IMR-90 (cell line): Measurements from ENCODE around the gene DCAF17. TPM values are rescaled to one million over a fixed set of nuclear protein-coding genes. Genes with fewer than 3 reads are reported as not detected.

ENCODE experiments used
- ATAC-seq: fragments of 200-7000 bp; cut with Tn5 transposase; 2 replicates; pipeline ENCODE4 v1.9.1; 2020; ENCODE audit warnings: low read depth, mild to moderate bottlenecking, moderate library complexity
- BruUV-seq: library from RNA; stranded (reverse); fragments of 400-500 nt; replicated peaks from 2 replicates; lab custom pipeline; 2021; lab: Mats Ljungman, UMichigan
- CTCF ChIA-PET: fragments of 300-600 bp; formaldehyde crosslinking; extraction: SDS; loops from one replicate; lab custom pipeline; 2021; ENCODE audit warnings: antibody characterized with exemption; lab: Yijun Ruan, JAX
- POLR2A ChIA-PET: fragments of 300-600 bp; sonication (Branson Sonifier 250); formaldehyde crosslinking; loops from one replicate; lab custom pipeline; 2022; ENCODE audit warnings: antibody characterized with exemption; ENCODE audit not compliant: unreplicated experiment; lab: Charles Lee
- DNase-seq: peaks from one replicate; pipeline ENCODE4 v3.0.0; 2013
- H2AFZ ChIP-seq: replicated peaks from 2 replicates; pipeline ENCODE3; 2013; ENCODE audit warnings: low read length, mild to moderate bottlenecking; ENCODE audit not compliant: poor library complexity
- H2AK5ac ChIP-seq: 2 replicates; pipeline ENCODE4 v1.6.1; 2013; ENCODE audit warnings: low read depth, low read length, inconsistent platforms
- H2AK9ac ChIP-seq: replicated peaks from 2 replicates; pipeline ENCODE3; 2013; ENCODE audit warnings: mild to moderate bottlenecking, low read depth, low read length, moderate library complexity; ENCODE audit not compliant: poor library complexity
- H2BK120ac ChIP-seq: 2 replicates; pipeline ENCODE4 v1.6.1; 2013; ENCODE audit warnings: low read depth, low read length, inconsistent platforms
- H2BK15ac ChIP-seq: 3 replicates; pipeline ENCODE4 v1.6.1; 2013; ENCODE audit warnings: low read depth, low read length, inconsistent platforms
- H2BK20ac ChIP-seq: 2 replicates; pipeline ENCODE4 v1.6.1; 2013; ENCODE audit warnings: low read depth, mild to moderate bottlenecking, inconsistent platforms, low read length, moderate library complexity
- H2BK5ac ChIP-seq: 2 replicates; pipeline ENCODE4 v1.6.1; 2013; ENCODE audit warnings: mild to moderate bottlenecking, low read depth, low read length, inconsistent platforms; ENCODE audit not compliant: poor library complexity, severe bottlenecking
- H3K14ac ChIP-seq: replicated peaks from 2 replicates; pipeline ENCODE4 v1.6.1; 2013; ENCODE audit warnings: low read depth, low read length, inconsistent platforms
- H3K18ac ChIP-seq: 2 replicates; pipeline ENCODE4 v1.6.1; 2013; ENCODE audit warnings: low read depth, low read length, control low read depth
- H3K23ac ChIP-seq: 2 replicates; pipeline ENCODE4 v1.6.1; 2013; ENCODE audit warnings: low read depth, low read length, inconsistent platforms
- H3K27ac ChIP-seq: 2 replicates; pipeline ENCODE4 v1.5.1; 2013; ENCODE audit warnings: mild to moderate bottlenecking, control low read depth, low read length; ENCODE audit not compliant: insufficient read depth
- H3K27me3 ChIP-seq: 2 replicates; pipeline ENCODE4 v1.6.1; 2013; ENCODE audit warnings: low read length; ENCODE audit not compliant: control insufficient read depth, insufficient read depth
- H3K36me3 ChIP-seq: 2 replicates; pipeline ENCODE4 v1.6.1; 2013; ENCODE audit warnings: low read length, mixed read lengths; ENCODE audit not compliant: control insufficient read depth, insufficient read depth
- H3K4ac ChIP-seq: 2 replicates; pipeline ENCODE4 v1.6.1; 2013; ENCODE audit warnings: low read depth, low read length, inconsistent platforms
- H3K4me1 ChIP-seq: 2 replicates; pipeline ENCODE4 v1.6.1; 2013; ENCODE audit warnings: low read length, mixed read lengths; ENCODE audit not compliant: control insufficient read depth, insufficient read depth
- H3K4me2 ChIP-seq: 2 replicates; pipeline ENCODE4 v1.6.1; 2013; ENCODE audit warnings: low read depth, mild to moderate bottlenecking, control low read depth, low read length, moderate library complexity
- H3K4me3 ChIP-seq: 2 replicates; pipeline ENCODE4 v1.5.1; 2013; ENCODE audit warnings: low read depth, mild to moderate bottlenecking, control low read depth, low read length, moderate library complexity; ENCODE audit not compliant: insufficient read depth
- H3K56ac ChIP-seq: 2 replicates; pipeline ENCODE4 v1.6.1; 2013; ENCODE audit warnings: low read length, inconsistent platforms; ENCODE audit not compliant: insufficient read depth; ENCODE audit errors: extremely low read depth
- H3K79me1 ChIP-seq, 2 experiments: 2 replicates each; pipeline ENCODE4 v1.6.1; 2013; ENCODE audit warnings: low read length in 2 of 2, inconsistent platforms in 1 of 2, low read depth in 1 of 2
- H3K9ac ChIP-seq: 2 replicates; pipeline ENCODE4 v1.6.1; 2013; ENCODE audit warnings: low read depth, low read length, control low read depth
- H3K9me1 ChIP-seq: 2 replicates; pipeline ENCODE4 v1.6.1; 2013; ENCODE audit warnings: low read length, inconsistent platforms; ENCODE audit not compliant: insufficient read depth
- H3K9me3 ChIP-seq: 2 replicates; pipeline ENCODE4 v1.6.1; 2013; ENCODE audit warnings: low read length; ENCODE audit not compliant: control insufficient read depth, insufficient read depth
- H4K20me1 ChIP-seq: 2 replicates; pipeline ENCODE4 v1.6.1; 2013; ENCODE audit warnings: low read length, inconsistent platforms; ENCODE audit not compliant: insufficient read depth
- H4K5ac ChIP-seq: 2 replicates; pipeline ENCODE4 v1.6.1; 2013; ENCODE audit warnings: mild to moderate bottlenecking, low read depth, low read length, control low read depth
- H4K8ac ChIP-seq, 2 experiments: 2 replicates each; pipeline ENCODE4 v1.6.1; 2013; ENCODE audit warnings: low read depth in 2 of 2, low read length in 2 of 2, control low read depth in 1 of 2, inconsistent platforms in 1 of 2
- H4K91ac ChIP-seq: 2 replicates; pipeline ENCODE4 v1.6.1; 2013; ENCODE audit warnings: low read depth, low read length, inconsistent platforms; ENCODE audit not compliant: insufficient read depth
- CEBPB ChIP-seq: IDR thresholded peaks from 2 replicates; pipeline ENCODE4 v1.6.1; 2012; ENCODE audit warnings: low read depth, low read length, improper control_type of control experiment
- CHD1 ChIP-seq: IDR thresholded peaks from 2 replicates; pipeline ENCODE4 v1.6.1; 2012; ENCODE audit warnings: low read depth, low read length, improper control_type of control experiment
- ELK1 ChIP-seq: fragments of 150-350 bp; IDR thresholded peaks from 2 replicates; pipeline ENCODE4 v1.6.1; 2016; ENCODE audit warnings: low read depth, mild to moderate bottlenecking, low read length, moderate library complexity, borderline replicate concordance
- FOS ChIP-seq: fragments of 150-350 bp; IDR thresholded peaks from 2 replicates; pipeline ENCODE4 v1.6.1; 2016; ENCODE audit warnings: low read depth, low read length
- MAFK ChIP-seq: IDR thresholded peaks from 2 replicates; pipeline ENCODE4 v1.6.1; 2012; ENCODE audit warnings: low read depth, low read length, improper control_type of control experiment
- MAZ ChIP-seq: IDR thresholded peaks from 2 replicates; pipeline ENCODE4 v1.6.1; 2012; ENCODE audit warnings: low read depth, mild to moderate bottlenecking, low read length, improper control_type of control experiment, moderate library complexity, borderline replicate concordance
- MXI1 ChIP-seq: IDR thresholded peaks from 2 replicates; pipeline ENCODE4 v1.6.1; 2012; ENCODE audit warnings: low read depth, mild to moderate bottlenecking, low read length, moderate library complexity, borderline replicate concordance
- RAD21 ChIP-seq: IDR thresholded peaks from 2 replicates; pipeline ENCODE4 v1.6.1; 2012; ENCODE audit warnings: low read length, improper control_type of control experiment
- RFX5 ChIP-seq: IDR thresholded peaks from 2 replicates; pipeline ENCODE4 v1.8.0; 2012; ENCODE audit warnings: low read depth, mild to moderate bottlenecking, low read length, moderate library complexity
- WGBS, 2 experiments: methylation state at CpG; one replicate each; pipeline versions ENCODE4 v1.1.5 to v1.1.7; 2013; ENCODE audit warnings: missing lambda C conversion rate in 2 of 2; ENCODE audit not compliant: insufficient read length in 1 of 2; ENCODE audit errors: extremely low coverage in 2 of 2; 5-methylcytosine and 5-hydroxymethylcytosine counted together
- dilution Hi-C: fragments of 300-500 bp; cut with HindIII; formaldehyde crosslinking; loops from one replicate; pipeline ENCODE4 v1.14.3; 2018; ENCODE audit warnings: low sequenced_read_pairs; ENCODE audit not compliant: unreplicated experiment
- in situ Hi-C: fragments of 300-500 bp; cut with MboI; formaldehyde crosslinking; loops from 3 replicates; pipeline ENCODE4 v1.14.3; 2019; ENCODE audit warnings: low sequenced_read_pairs, inconsistent platforms, mixed read lengths
- intact Hi-C: fragments of 100-400 bp; cut with micrococcal nuclease; formaldehyde crosslinking; loops from 2 replicates; pipeline ENCODE4 v1.10.0; 2022
- polyA plus RNA-seq, 3 experiments: library from polyadenylated mRNA; depleted of rRNA; stranded (reverse); fragments of >200 nt; gene quantifications; 2 replicates each; pipeline ENCODE4 v1.2.3, GENCODE V29; 2012; ENCODE audit warnings: low replicate concordance in 1 of 3
- total RNA-seq: library from RNA; depleted of rRNA; stranded (reverse); fragments of >200 nt; gene quantifications from 2 replicates; pipeline ENCODE4 v1.2.3, GENCODE V29; 2012

The DCAF17 gene
- total and polyA plus RNA-seq, 2 of the 4 experiments (the other 2 are of a cell fraction), result 6.7 to 13.1 TPM

GRCh38 chr2:171432206-171432968 is 1.6 kb upstream of the DCAF17 start:
- Histone ChIP-seq H4K20me1 (no peaks in the 10 kb centered on the region; the same call in 1 of the 2 replicates), H3K27ac (peak overlapping the region; percentile 53; the same call in 1 of the 2 replicates), H2AK5ac (no peak overlapping the region), H2BK5ac (peak overlapping the region; percentile 5), H4K8ac (no peak overlapping the region; a peak in 1 of 4 replicates), H3K27me3 (no peaks in the 10 kb centered on the region), H3K9me3 (no peaks in the 10 kb centered on the region), H3K56ac (no peak overlapping the region), H3K4ac (0 out of 2 replicates have a peak overlapping the region, but pooled peaks have one; percentile 2), H3K23ac (0 out of 2 replicates have a peak overlapping the region, but pooled peaks have one; percentile 3), H3K9ac (no peak overlapping the region), H3K36me3 (no peaks in the 10 kb centered on the region), H2BK15ac (no peak overlapping the region; the same call in 2 of the 3 replicates), H4K91ac (no peak overlapping the region), H3K4me2 (peak overlapping the region; percentile 55), H3K14ac (0 out of 2 replicates have a peak overlapping the region, but pooled peaks have one; percentile 1), H4K5ac (0 out of 2 replicates have a peak overlapping the region, but pooled peaks have one; percentile 32), H3K4me3 (no peak overlapping the region), H3K9me1 (peaks cover 7% of the 10 kb centered on the region), H3K79me1 (peaks cover 26 to 41% of the 10 kb centered on the region in 2 experiments), H3K4me1 (peaks cover 9% of the 10 kb centered on the region), H3K18ac (0 out of 2 replicates have a peak overlapping the region, but pooled peaks have one; percentile 58), H2AFZ (no peak overlapping the region), H2BK20ac (no peak overlapping the region), H2AK9ac (no peak overlapping the region), H2BK120ac (0 out of 2 replicates have a peak overlapping the region, but pooled peaks have one; percentile 3)
- TF ChIP-seq MAZ (no peak), CEBPB (no peak), ELK1 (no peak), RAD21 (no peak), MXI1 (no peak), RFX5 (no peak), CHD1 (no peak), MAFK (no peak), FOS (no peak)
- WGBS, 2 experiments, result no CpG with 5 or more reads among the region's 4 CpGs
- in situ Hi-C loops, result no loop called here
- dilution Hi-C loops, result no loop called here
- CTCF ChIA-PET, result interaction anchor here (1.1 to 1.9 kb wide), 2 partner anchors 16 to 22 kb away, joined by 3 to 7 read pairs; no protein-coding TSS in a partner anchor
- no TSS peak for BruUV-seq
- intact Hi-C loops, result no loop called here
- POLR2A ChIA-PET, result interaction anchor here (0.6 kb wide), 1 partner anchor 354 kb away, joined by 7 read pairs; no protein-coding TSS in a partner anchor
- no peak for ATAC-seq
- DNase-seq, result peak; percentile 21
